Lung (tissue), 12 donors: ENCODE results near the gene HOXA9. TPM values are rescaled to one million over a fixed set of nuclear protein-coding genes. Genes with fewer than 3 reads are reported as not detected.

Source experiments
- ATAC-seq: fragments of 200-7000 bp; cut with Tn5 transposase; one replicate; pipeline ENCODE4 v1.9.1; 2020; ENCODE audit warnings: moderate number of reproducible peaks; ENCODE audit not compliant: insufficient read depth, low FRiP score
- DNase-seq, 3 donors: peaks; one replicate each; pipeline ENCODE4 v3.0.0-alpha.2; 2013 to 2017
- H3K27ac ChIP-seq, 2 donors: one replicate each; pipeline ENCODE4 v1.5.1; 2013; ENCODE audit warnings: mild to moderate bottlenecking in 2 of 2, moderate library complexity in 2 of 2, control low read depth in 1 of 2, inconsistent platforms in 1 of 2, low read depth in 1 of 2, low read length in 1 of 2
- H3K27me3 ChIP-seq, 3 donors: one replicate each; pipeline ENCODE4 v1.5.1; 2013; ENCODE audit warnings: low read length in 2 of 3; ENCODE audit not compliant: control insufficient read depth in 3 of 3, insufficient read depth in 3 of 3
- H3K36me3 ChIP-seq, 4 donors: one replicate each; pipeline ENCODE4 v1.5.1; 2013; ENCODE audit warnings: low read length in 4 of 4, mild to moderate bottlenecking in 1 of 4, moderate library complexity in 1 of 4; ENCODE audit not compliant: control insufficient read depth in 4 of 4, insufficient read depth in 4 of 4
- H3K4me1 ChIP-seq, 5 donors: one replicate each; pipeline ENCODE4 v1.5.1; 2013; ENCODE audit warnings: low read length in 5 of 5, mild to moderate bottlenecking in 2 of 5, moderate library complexity in 1 of 5; ENCODE audit not compliant: control insufficient read depth in 5 of 5, insufficient read depth in 5 of 5
- H3K4me3 ChIP-seq: one replicate; pipeline ENCODE4 v1.5.1; 2013; ENCODE audit warnings: mild to moderate bottlenecking, control low read depth, moderate library complexity
- H3K9ac ChIP-seq, 2 donors: one replicate each; pipeline ENCODE4 v1.5.1; 2013; ENCODE audit warnings: low read length in 2 of 2, control low read depth in 1 of 2; ENCODE audit not compliant: insufficient read depth in 1 of 2
- H3K9me3 ChIP-seq, 4 donors: one replicate each; pipeline ENCODE4 v1.5.1; 2013; ENCODE audit warnings: low read length in 3 of 4, mild to moderate bottlenecking in 1 of 4, moderate library complexity in 1 of 4; ENCODE audit not compliant: control insufficient read depth in 4 of 4, insufficient read depth in 3 of 4
- WGBS, 2 donors: extraction: QIAGEN DNeasy Blood & Tissue Kit; methylation state at CpG; one replicate each; pipeline ENCODE4 v1.1.7; 2013; 5-methylcytosine and 5-hydroxymethylcytosine counted together
- polyA plus RNA-seq, 2 donors: library from polyadenylated mRNA; stranded (reverse); fragments of 200-250 nt; gene quantifications; one replicate each; pipeline ENCODE4 v1.2.1, GENCODE V29; 2013
- total RNA-seq, 2 donors: library from RNA; depleted of rRNA in 1 of 2; stranded (reverse); fragments of >200 nt in 1 of 2; gene quantifications; one replicate each; pipeline ENCODE4 v1.2.1, GENCODE V29; 2014 to 2021
- TF ChIP-seq, protein P1 (sequence below): IDR thresholded peaks from 2 replicates; pipeline ENCODE4 v1.5.1; 2012; ENCODE audit warnings: mild to moderate bottlenecking; ENCODE audit errors: control extremely low read depth, extremely low read depth
- donor health status: control.
- donor health status: control.
- donor health status: Bipolar disorder and iron deficiency.
- donor health status: healthy.
- donor health status: DM: yes; HTN: yes; CAD: no.

HOXA9 gene
- total and polyA plus RNA-seq, 4 donors: 0.11 to 0.85 (median 0.43) TPM

DNA sequence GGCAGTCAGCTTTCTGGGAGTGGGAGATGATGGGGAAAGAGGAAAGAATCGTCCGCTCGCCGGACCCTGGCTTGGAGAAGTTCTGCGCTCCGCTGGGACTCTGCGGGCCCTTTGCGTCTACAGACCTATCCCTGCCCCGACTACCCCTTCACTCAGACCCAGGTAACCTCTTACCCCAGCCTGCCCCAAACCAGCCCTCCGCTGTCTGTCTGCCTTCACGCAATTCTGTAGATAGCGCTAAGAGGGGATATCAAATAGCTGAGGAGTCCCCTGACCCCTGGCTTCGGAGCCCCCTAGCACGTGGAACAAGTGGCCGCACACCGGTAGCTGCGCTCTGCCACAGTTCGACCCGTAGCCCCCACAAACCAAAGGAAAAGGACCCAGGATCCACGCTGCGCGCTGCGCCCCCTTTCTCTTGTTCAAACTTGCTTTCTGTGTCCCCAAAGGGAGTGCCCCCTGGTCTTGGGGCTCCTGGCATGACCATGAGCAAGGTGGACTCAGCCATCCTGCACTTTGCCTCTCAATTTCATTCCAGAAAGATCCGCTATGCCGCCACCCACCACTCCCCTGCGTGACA is 41.8 kb downstream of the HOXA9 start:
- 45 to 65% methylated on average over 26 of the region's 26 CpGs for WGBS, 2 donors
- Histone ChIP-seq H3K27me3 (peaks cover 0 to 77% (median 2%) of the 10 kb centered on the region in 3 donors), H3K4me1 (peaks cover 0 to 93% (median 3%) of the 10 kb centered on the region in 5 donors), H3K36me3 (peaks cover 0 to 17% (median 1%) of the 10 kb centered on the region in 4 donors), H3K9me3 (peaks cover 0 to 2% (median 0%) of the 10 kb centered on the region in 4 donors), H3K27ac (peak overlapping the region in 1 of 2 donors; percentile 95), H3K9ac (peak overlapping the region; percentile 73 to 83), H3K4me3 (peak overlapping the region; percentile 18)
- TF ChIP-seq, protein P1, sequence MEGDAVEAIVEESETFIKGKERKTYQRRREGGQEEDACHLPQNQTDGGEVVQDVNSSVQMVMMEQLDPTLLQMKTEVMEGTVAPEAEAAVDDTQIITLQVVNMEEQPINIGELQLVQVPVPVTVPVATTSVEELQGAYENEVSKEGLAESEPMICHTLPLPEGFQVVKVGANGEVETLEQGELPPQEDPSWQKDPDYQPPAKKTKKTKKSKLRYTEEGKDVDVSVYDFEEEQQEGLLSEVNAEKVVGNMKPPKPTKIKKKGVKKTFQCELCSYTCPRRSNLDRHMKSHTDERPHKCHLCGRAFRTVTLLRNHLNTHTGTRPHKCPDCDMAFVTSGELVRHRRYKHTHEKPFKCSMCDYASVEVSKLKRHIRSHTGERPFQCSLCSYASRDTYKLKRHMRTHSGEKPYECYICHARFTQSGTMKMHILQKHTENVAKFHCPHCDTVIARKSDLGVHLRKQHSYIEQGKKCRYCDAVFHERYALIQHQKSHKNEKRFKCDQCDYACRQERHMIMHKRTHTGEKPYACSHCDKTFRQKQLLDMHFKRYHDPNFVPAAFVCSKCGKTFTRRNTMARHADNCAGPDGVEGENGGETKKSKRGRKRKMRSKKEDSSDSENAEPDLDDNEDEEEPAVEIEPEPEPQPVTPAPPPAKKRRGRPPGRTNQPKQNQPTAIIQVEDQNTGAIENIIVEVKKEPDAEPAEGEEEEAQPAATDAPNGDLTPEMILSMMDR: no peak
- ATAC-seq: no peak
- DNase-seq: no peak

DNA sequence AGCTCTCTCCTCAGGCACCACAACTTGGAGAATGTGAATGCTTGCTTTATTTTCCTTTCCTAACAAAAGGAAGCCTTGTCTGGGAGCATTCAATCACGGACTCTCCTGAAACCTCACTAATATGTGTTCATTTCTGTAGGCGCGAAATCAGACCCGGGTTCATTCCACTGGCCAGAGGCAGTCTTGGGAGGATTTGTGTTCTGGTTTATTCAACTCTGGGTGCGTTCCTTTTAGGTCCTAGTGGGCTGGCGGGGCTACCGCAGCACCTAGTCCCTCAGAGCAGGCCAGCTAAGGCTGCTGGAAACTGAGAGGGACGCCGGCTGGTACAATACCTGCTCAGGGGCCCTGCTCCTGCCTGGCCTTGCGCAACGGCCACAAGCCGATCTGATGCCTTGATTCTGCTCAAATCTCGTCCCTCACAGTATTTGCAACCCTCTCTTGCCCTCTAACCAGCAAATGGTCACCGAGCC is 42.3 kb downstream of the HOXA9 start:
- H3K36me3 ChIP-seq: peaks cover 0 to 22% (median 1%) of the 10 kb centered on the region in 4 donors
- H3K4me3 ChIP-seq: peak overlapping the region; percentile 18
- peak overlapping the region; percentile 73 to 83 for H3K9ac ChIP-seq
- no peak for ATAC-seq
- TF ChIP-seq, protein P1: no peak
- H3K9me3 ChIP-seq: peaks cover 0 to 2% (median 0%) of the 10 kb centered on the region in 4 donors
- H3K27me3 ChIP-seq: peaks cover 0 to 74% (median 2%) of the 10 kb centered on the region in 3 donors
- DNase-seq: peak in 2 of 3 donors; percentile 48 to 70
- 28 to 48% methylated on average over 14 of the region's 14 CpGs for WGBS, 2 donors
- peak overlapping the region in 1 of 2 donors; percentile 95 for H3K27ac ChIP-seq
- peaks cover 0 to 93% (median 3%) of the 10 kb centered on the region in 5 donors for H3K4me1 ChIP-seq

DNA sequence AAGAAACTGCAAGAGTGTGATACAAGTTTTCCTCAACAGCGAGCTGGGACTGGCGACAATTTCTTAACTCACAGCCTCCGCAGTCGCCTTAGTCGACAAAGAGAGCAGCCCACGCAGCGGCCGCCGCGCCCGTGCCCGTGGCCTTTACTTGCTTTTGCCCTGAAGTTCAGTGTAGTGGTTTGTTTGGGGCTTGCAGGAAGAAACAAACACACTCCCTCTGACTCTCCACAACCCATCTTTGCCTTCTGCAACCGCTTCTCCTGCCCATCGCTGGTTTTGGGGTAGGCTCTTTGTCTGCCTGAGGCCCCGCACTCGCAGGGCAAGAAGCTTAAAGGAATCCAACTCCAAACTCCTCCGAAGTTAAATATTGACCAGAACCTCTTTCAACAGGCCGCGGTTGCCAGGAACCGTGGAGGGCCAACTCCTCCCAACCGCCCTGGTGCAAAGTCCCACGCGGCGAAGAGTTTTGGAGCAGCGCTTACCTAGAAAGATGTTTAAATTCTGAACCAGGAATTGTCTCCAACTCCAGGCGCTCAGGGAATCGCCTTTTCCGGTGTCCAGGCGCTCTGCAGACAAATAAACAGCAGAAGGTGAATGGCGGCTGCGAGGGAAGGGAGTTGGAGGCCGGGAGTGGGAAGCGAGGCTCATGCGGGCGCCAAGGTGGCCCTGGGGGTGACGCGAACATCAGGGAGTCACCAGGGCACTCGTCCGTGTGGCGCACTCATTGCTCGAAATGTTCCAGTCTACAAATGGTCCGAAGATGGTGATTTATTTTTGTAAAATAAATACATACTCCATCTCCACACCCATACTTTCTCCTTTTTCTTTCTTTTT is 43.0 kb downstream of the HOXA9 start:
- H3K9me3 ChIP-seq: peaks cover 0 to 2% (median 0%) of the 10 kb centered on the region in 4 donors
- peak overlapping the region; percentile 73 to 83 for H3K9ac ChIP-seq
- WGBS, 2 donors: 41 to 73% methylated on average over 42 of the region's 42 CpGs
- ATAC-seq: no peak
- peak overlapping the region in 1 of 2 donors; percentile 86 for H3K27ac ChIP-seq
- TF ChIP-seq, protein P1: no peak
- H3K4me1 ChIP-seq: peaks cover 0 to 90% (median 1%) of the 10 kb centered on the region in 5 donors
- peaks cover 0 to 70% (median 2%) of the 10 kb centered on the region in 3 donors for H3K27me3 ChIP-seq
- H3K4me3 ChIP-seq: peak overlapping the region; percentile 15
- peaks cover 0 to 28% (median 1%) of the 10 kb centered on the region in 4 donors for H3K36me3 ChIP-seq
- DNase-seq: peak in 2 of 3 donors; percentile 50 to 65
